Esophagus squamous epithelium (tissue), 4 donors: ENCODE measurements around the gene IRF9.

ENCODE experiments used
- CTCF ChIP-seq, 6 experiments: fragments of 450-650 bp in 4 of 6; fragments of 200-600 bp in 2 of 6; sonication (generic) in 2 of 6; IDR thresholded peaks; one replicate each; pipeline ENCODE4 v1.5.1; 2016 to 2019; ENCODE audit warnings: antibody characterized with exemption in 6 of 6, mild to moderate bottlenecking in 4 of 6, moderate library complexity in 4 of 6
- POLR2A ChIP-seq, 4 donors: fragments of 450-650 bp; IDR thresholded peaks; one replicate each; pipeline ENCODE4 v1.6.1; 2017; ENCODE audit warnings: antibody characterized with exemption in 4 of 4, mild to moderate bottlenecking in 4 of 4, moderate library complexity in 3 of 4

- TF ChIP-seq CTCF (IDR thresholded peaks at IDR 0.05), result peak in 1 of 6 experiments; percentile 4
- peak in 2 of 4 donors; percentile 31 to 59 for TF ChIP-seq POLR2A (IDR thresholded peaks at IDR 0.05)
Observed at GRCh38 chr14:24114532-24115421, 46.3 kb upstream of the IRF9 start, which contains the start of the genes DCAF11 and NRL.
